IPS-NIHi11 (cell line): ENCODE results near the gene TSPAN4.

Experiments
- DNase-seq: peaks from one replicate; pipeline ENCODE4 v3.0.0; 2012; ENCODE audit warnings: mixed read lengths, low spot score

Gene TSPAN4

DNA sequence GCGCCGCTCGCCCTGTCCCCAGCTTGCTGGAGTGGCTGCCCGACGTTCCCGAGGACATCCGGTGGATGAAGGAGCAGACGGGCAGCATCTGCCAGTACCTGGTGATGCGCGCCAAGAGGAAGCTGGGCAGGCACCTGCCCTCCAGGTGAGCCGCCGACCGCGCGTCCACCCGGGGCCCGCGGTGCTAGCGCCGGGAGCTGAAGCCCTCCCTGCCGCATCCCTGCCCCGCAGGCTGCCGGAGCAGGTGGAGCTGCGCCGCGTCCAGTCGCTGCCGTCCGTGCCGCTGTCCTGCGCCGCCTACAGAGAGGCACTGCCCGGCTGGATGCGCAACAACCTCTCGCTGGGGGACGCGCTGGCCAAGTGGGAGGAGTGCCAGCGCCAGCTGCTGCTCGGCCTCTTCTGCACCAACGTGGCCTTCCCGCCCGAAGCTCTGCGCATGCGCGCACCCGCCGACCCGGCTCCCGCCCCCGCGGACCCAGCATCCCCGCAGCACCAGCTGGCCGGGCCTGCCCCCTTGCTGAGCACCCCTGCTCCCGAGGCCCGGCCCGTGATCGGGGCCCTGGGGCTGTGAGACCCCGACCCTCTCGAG is 18.3 kb upstream of the TSPAN4 start:
- no peak for DNase-seq

DNA sequence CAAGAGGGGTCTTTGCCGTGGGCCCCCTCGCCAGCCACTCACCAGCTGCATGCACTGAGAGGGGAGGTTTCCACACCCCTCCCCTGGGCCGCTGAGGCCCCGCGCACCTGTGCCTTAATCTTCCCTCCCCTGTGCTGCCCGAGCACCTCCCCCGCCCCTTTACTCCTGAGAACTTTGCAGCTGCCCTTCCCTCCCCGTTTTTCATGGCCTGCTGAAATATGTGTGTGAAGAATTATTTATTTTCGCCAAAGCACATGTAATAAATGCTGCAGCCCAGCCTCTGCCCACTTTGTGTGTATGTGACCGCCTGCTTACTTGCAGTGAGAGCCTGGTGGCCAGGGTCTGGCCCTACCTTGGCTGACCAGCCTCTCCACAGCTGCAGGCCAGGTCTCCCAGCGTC is 17.7 kb upstream of the TSPAN4 start:
- DNase-seq: no peak

DNA sequence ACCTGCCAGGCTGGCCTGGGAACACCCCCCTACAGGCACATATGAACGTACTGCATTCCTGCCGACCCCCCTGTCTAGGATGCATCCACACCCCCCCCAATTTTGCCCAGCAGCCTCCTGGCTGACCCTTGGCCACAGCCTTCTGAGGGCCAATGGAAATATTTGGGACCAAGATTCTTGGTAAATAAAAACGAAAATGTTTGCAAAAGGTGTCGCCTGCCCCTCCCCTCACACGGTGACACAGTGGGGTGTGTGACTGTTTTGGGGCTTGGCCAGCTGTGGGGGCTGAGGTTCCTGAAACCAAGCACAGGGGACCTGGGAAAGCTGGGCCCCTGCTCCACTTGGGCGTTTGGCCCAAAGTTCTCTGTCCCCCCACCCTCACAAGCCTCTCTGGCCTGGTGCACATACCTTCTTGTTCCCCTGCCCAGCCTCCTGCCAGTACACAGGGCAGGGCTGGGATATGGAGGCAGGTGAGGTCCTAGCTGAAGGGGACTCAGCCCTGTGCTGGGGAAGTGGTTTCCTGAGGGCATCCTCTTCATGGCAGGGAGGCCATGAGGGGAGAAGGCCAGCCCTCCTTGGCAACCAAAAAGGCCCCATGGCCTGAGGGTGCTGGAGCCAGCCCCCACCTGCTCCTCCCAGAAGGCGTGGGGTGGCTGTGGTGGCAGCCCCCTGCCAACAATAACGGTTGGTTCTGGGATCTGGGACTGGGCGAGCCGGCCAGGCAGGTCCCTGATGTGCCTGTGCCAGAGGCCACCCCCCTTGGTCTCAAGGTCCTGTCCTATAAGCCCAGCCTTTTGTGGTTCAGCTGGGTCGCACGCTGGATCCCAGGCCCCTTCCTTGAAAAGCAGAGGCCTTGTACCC is 17.1 kb upstream of the TSPAN4 start:
- no peak for DNase-seq

DNA sequence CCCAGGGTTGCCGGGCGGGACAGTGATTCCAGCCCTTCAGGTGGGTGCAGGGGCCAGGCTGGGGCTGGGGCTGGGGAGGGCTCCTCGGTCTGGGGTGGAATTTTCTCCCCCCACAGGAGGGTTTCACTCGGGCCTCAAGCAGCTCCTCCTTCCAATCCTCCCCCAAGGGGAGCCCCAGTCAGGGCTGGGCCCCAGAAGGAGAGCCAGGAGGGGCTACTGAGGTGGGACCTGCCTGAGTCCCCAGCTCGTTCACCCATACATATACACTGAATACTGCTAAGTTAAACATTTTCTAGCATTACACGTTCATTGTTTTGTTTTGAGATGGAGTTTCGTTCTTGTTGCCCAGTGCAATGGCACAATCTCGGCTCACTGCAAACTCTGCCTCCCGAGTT is 16.4 kb upstream of the TSPAN4 start:
- no peak for DNase-seq

DNA sequence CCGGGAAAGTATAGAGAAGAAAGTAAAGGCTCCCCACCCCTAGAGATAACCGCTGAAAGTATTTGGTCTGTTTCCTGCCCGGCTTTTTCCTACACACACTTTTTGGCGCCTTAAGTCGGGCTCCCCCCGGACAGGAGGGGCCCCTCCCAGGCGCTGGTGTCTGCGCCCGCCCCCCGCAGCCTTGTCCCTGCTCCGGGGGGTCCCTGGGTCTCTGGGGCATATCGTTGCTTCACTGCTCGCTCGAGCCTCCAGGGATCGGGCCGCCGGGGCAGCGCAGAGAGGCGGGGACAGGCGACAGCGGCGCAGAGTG is 15.9 kb upstream of the TSPAN4 start:
- DNase-seq: no peak

DNA sequence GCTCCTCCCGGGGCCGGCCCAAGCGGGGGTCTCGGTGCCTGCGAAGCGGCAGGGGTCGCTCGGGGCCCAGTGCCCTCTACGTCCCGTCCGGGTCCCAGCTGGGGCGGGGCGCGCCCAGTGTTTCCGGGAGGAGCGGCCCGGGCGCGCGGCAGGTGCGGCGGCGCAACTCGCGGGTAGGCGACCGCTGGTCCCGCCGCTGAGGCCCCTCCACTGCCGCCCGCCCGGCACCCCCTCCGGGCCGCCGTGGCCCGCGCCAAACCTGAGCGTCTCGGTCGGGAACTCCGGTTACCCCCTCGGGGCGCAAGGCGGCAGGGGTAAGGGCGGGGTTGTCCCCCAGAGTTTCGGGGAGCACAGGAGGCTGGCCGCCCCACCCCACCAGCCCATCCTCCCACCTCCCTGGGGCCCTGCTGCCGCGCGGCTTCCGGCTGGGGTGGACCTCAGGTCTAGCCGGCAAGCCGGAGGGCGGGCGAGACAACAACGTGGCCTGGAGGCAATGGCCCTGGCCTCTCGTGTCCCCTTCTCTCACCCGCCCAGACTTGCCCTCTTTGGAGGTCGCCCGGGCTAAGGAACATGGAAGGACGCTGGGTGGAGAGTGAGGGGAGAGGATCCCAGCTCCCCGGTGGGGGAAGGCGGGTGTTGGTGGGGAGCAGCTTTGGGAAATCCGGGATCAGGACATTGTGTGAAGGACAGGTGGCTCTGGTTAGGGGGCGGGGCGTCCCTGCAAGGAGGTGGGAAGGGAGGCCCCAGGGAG is 15.3 kb upstream of the TSPAN4 start:
- no peak for DNase-seq

DNA sequence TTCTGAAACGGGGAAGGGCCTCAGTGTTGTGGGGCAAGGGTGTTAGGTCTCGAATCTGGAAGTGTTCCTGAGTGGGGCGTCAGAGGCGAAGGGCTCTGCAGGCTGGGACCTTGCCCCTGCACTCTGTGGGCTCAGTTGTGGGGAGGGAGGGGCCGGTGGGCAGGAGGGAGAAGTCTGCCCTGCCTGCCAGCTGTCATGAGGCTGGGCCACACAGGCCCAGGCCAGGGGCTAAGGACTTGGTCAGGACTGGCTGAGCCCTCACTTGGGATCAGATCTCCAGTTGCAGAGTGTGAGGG is 14.8 kb upstream of the TSPAN4 start, which contains the start of gene CRACR2B:
CRACR2B (plus strand) TSS at position 23 of the 296 bp plus-strand sequence. CDS start 689 bp downstream, outside the sequence.
- no peak for DNase-seq

DNA sequence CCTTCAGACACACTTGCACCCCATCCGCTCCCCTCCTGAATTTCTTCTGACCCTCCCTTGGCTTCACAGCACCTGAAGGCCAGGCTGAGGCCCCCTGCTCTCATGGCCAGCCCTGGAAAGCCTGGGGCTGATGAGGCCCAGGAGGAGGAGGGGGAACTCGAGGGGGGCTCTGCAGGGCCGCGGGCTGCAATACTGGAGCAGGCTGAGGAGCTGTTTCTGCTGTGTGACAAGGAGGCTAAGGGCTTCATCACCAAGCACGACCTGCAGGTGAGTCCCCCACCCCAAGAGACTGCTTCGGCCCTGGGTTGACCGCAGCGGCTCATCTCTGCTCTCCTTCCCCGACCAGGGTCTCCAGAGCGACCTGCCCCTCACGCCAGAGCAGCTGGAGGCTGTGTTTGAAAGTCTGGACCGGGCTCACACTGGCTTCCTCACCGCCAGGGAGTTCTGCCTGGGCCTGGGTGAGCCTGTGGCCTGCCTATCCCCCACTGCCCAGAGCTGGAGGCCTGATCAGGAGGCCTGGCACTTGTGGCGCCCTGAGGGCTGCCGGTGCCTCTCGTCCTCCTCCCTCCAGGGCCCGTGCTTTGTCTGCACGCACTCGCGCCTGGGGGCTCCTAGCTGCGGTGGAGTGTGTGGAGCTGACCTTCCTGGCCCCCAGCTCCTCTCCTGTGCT is 14.0 kb upstream of the TSPAN4 start:
- DNase-seq: no peak

DNA sequence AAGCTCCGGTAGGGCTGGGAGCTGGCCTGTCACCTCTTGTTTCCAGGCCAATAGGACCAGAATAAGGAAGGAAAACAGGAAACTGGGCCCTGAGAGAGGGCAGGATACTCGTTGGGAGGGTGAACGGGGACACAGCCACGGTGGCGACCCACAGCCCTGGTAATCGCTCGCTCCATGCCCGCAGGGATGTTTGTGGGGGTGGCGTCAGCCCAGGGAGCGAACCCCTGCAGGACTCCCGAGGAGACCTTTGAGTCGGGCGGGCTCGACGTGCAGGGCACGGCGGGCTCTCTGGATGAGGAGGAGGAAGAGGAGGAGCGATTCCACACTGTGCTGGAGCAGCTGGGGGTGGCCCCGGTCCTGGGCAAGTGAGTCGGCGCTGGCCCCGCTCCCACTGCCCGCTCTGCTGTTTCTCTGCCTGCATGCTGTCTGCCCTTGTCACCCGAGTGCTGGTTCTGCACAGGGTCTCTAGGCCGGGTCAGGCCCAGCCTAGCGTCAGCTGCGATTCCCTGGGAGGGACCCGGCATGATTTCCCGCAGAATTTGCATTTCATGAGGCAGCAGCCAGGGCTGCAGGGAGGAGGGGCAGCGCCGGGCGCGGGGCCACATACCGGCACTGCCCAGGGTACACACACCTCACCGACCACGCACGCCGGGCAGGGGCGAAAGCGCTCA is 13.3 kb upstream of the TSPAN4 start:
- no peak for DNase-seq

DNA sequence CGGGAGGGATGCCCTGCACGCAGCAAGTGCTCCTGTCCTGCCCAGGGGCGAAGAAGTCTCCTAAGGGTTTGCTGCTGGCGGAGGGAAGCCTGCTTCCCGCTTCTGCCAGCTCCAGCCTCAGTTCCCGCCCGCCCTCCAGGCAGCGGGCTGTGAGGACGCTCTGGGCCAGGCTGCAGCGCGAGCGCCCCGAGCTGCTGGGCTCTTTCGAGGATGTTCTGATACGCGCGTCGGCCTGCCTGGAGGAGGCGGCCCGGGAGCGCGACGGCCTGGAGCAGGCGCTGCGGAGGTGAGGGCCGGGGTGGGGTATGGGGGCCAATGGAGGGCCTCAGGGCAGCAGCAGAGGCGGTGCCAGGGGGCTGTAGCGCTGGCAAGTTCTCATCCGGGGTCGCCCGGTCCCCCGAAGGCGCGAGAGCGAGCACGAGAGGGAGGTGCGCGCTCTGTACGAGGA is 12.8 kb upstream of the TSPAN4 start:
- DNase-seq: no peak

DNA sequence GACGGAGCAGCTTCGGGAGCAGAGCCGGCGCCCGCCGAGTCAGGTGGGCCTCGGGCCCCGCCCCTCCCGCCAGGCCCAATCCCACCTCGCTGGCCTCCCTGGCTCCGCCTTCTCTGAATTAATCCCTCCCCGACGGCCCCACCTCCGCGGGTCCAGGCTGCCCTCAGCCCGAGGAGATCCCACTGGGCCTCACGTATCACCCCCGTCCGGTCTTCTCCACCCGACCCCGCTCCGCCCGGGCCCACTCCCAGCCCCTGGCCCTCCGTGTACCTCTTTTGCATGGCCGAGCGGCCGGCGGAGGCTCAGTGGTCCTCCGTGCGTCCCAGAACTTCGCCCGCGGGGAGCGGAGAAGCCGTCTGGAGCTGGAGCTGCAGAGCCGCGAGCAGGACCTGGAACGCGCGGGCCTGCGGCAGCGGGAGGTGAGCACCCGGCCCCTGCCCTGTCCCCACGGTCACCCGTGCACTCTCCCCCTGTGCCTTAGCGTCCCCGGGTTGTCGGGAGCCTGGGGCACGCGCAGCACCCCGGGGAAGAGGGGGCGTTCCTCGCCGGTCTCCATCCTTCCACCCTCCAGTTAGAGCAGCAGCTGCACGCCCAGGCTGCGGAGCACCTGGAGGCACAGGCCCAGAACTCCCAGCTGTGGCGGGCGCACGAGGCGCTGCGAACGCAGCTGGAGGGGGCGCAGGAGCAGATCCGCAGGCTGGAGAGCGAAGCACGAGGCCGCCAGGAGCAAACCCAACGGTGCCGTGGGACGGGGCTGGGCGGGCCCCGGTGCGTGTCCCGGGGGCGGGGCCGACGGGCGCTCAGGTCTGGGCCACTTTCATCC is 12.1 kb upstream of the TSPAN4 start:
- peak; percentile 83 for DNase-seq

DNA sequence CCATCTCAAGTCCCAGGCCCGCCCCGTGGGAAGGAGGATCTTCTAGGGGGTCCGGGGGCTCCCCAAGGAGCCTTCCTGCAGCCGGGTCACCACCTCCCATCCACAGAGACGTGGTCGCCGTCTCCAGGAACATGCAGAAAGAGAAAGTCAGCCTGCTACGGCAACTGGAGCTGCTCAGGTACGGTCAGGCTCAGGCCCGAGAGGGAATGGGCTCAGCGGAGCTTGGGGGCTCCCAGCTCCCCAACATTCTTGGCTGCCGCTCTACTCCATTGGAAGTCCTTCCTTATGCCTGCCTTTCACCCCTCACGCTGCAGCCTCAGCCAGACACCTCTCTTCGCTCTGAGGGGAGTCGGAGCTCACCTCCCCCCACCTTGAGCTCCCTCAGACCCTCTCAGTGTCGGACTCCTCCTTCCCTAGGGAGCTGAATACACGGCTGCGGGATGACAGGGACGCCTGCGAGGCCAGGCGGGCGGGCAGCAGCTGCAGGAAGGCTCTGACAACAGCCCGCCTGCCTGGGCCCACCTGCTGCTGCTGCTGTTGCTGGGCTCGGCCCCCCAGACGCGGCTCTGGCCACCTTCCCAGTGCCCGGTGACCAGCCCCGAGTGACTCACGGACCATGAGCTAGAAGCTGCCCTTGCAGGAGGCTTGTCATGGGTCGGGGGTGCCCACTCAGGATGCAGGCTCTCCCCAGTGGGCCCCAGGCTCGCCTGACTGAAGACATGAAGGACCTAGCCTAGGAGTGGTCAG is 11.4 kb upstream of the TSPAN4 start:
- DNase-seq: no peak

DNA sequence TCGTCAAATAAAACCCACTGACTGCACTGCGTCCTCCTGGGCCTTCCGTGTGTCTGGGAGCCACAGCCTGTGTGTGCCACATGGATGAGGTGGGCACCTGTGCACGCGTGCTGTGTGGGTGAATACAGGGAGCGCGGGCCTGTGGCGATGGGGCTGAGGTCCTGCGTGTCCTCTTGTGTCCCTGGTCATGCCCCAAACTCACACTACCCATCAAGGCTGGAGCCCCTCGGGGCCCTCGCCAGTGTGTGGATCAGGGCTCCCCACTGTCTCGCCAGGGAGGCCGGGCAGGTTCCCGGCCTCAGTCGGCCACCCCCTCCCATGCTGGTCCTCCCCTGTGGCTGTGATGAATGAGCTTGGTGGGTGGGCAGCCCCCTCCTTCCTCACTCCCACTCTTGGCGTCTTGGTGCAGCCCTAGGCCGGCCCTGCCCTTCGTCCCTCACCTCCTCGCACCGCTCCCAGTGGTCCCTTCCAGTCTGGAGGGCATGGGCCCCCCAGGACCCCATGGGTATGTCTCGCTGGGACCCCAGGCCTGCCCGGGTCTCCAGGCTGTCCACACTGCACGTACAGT is 10.6 kb upstream of the TSPAN4 start:
- DNase-seq: no peak

DNA sequence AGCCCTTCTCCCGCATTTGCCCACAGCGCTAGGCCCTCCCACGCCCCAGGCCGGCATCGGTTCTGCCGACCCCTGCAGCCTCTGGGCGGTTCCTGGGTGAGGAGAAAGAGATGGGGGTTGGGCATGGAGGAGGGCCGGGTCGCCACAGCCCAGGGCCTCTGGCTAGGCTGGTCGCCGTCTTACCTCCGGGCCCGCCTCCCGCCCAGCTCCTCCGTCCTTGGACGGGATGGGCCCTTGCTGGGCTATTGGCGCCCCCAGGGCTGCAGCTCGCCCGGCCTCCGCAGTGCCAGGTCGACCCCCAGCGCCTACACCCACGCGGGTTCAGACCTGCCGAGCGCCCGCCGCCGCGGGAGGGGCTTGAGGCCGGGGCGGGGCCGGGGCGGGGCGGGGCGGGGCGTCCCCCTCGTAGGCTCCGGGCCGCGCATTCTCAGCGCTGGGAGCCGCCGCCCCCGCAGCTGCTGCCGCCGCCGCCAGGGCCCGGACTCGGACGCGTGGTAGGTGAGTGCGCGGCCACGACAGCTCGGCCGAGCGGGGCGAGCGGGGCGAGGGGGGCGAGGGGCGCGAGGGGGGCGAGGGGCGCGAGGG is 10.0 kb upstream of the TSPAN4 start, which contains the start of gene CD151:
CD151 (plus strand) TSS at position 424 of the 585 bp plus-strand sequence. CDS start 3,118 bp downstream, outside the sequence.
- DNase-seq: peak; percentile 73

DNA sequence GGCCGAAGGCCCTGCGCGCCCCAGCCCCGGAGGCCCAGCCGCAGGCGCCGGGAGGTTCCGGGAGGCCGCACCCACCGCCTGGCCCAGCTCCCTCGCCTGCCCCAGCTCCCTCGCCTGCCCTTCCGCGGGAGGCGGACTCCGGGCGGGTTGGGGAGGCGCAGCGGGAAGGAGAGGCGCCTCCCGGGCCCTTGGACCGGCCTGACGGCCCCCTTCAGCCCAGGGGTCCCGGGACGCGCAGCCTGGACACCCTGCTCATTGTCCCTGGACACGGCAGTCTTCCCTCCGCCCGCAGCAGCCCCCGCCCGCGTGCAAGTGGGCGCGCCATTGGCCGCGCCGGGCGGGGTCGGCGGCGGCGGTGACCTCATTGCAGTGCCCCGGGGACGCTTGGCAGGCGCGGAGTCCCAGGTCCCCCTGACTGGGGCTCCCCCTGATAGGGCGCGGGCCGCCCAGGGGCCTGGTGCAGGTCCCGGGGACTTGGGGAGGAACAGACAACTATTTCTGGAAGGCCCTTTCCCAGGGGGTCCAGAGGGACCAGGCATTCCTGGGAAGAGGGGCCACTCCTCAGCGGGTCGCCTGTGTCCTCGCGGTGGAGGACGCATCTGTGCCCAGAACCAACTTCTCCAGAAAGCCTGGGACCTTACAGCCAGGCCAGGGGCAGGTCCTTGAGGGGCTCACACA is 9.4 kb upstream of the TSPAN4 start:
- no peak for DNase-seq

DNA sequence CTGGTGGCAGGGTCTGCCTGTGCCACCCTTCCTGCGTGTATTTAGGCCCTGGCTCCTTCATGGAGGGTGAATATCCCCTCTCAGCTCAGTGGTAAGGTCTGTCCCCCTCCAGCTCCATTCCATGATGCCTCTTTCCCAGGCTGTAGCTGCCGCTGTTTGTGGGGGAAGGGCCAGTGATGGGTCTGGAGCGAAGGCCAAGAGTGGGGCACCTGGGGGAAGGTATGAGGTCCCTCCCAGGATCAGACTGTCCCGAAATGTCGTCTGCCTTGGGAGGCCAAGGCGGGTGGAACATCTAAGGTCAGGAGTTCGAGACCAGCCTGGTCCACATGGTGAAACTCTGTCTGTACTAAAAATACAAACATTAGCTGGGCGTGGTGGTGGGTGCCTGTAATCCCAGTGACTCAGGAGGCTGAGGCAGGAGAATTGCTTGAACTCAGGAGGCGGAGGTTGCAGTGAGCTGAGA is 8.8 kb upstream of the TSPAN4 start:
- no peak for DNase-seq

DNA sequence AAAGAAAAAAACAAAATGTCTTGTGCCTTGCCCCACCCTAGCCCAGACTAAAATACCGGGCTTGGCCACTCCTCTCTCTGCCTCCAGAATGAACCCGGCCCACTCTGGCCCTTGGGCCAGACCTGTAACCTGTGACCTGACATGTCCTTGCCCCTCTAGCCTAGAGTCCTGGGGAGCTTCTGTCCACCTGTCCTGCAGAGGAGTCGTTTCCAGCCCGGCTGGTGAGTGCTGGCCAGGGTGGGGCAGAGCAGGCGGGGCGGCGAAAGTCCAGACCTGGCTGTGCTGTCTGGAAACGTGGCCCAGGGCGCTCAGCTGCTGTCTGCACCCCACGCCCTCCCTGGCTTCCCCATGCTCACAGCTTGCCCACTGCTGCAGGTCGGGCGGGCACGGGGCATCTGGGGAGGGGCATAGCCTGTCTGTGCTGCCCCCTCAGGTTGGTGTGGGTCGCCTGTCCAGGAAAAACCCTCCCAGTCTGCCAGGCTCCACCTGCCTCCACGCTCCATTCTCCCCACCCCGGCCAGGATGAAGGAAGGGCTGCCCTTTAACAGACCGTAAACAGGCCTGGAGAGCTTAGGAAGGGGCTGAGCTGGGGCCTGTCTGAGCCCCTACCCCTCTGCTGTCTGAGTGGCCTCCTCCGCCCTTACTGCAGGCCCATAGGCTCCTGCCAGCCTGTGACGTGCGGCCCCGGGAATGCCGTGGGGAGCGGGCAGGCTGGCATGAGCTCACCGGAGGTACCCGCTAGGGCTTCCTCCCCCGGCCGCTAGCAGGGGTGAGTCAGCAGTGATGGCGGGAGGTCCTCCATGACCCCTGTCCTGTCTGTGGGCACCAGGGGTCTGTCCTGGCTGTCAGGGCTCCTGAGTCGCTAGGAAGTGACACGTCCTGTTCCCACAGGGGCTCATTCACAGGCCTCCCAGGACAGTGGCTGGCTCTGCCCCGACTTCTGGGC is 8.0 kb upstream of the TSPAN4 start:
- DNase-seq: no peak

DNA sequence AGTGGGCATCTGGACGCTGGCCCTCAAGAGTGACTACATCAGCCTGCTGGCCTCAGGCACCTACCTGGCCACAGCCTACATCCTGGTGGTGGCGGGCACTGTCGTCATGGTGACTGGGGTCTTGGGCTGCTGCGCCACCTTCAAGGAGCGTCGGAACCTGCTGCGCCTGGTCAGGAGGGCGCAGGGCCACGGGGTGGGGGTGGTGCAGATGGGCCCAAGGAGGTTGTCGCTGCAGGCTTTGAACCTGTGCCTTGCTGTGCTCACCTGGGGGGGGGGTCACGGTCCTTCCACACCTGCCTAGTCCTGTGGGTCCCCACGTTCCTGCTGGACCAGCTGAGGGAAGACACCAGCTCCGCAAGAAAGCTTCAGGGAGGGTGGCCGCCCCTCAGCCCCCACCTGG is 6.4 kb upstream of the TSPAN4 start:
- DNase-seq: no peak
